ENCODE data around the gene HOXD9. TPM values are rescaled to one million over a fixed set of nuclear protein-coding genes. Genes with fewer than 3 reads are reported as not detected.

Gene HOXD9
- total RNA-seq, 4 donors from 2014 or later = 2.7 to 13.3 (median 7.5) TPM

- WGBS, 2 donors (ENCODE audit: low coverage in 1 of 2) = 19 to 22% methylated on average over 19 to 24 of the region's 24 CpGs
- TF ChIP-seq CTCF (IDR thresholded peaks at IDR 0.05) = peak; percentile 45 to 59 (median 53)
- TF ChIP-seq POLR2AphosphoS5 (IDR thresholded peaks at IDR 0.05) = no peak
- no peak for TF ChIP-seq EP300 (IDR thresholded peaks at IDR 0.05; ENCODE audit: low read depth)
- TF ChIP-seq POLR2A (IDR thresholded peaks at IDR 0.05) = no peak
- in situ Hi-C loops (cut with MboI; ENCODE audit: low pct_ligation_motif_present in 1 of 4, low pct_unique_long_range_greater_than_20kb in 1 of 4, low sequenced_read_pairs in 3 of 4) (loop anchor here in 3 of 4 donors (25.0 kb wide), 2 partner anchors 694 to 1019 kb away; no protein-coding TSS in a partner anchor), intact Hi-C loops (cut with DNase I; ENCODE audit: low total_unique reads) (no loop called here)
- Histone ChIP-seq H3K36me3 (no peaks in the 10 kb centered on the region), H3K4me3 (peak overlapping the region in 2 of 4 donors; percentile 12 to 16), H3K4me1 (peaks cover 0 to 24% (median 17%) of the 10 kb centered on the region in 4 donors), H3K27me3 (peaks cover 100% of the 10 kb centered on the region), H3K27ac (peak overlapping the region in 3 of 4 donors; percentile 35 to 70 (median 42)), H3K9me3 (no peaks in the 10 kb centered on the region)
- peak; percentile 68 for DNase-seq
These were observed 3.7 kb upstream of the HOXD9 start for GRCh38 chr2:176118601-176119339.

- TF ChIP-seq EP300 (IDR thresholded peaks at IDR 0.05; ENCODE audit: low read depth) = no peak
These were observed 1.9 kb upstream of the HOXD9 start for GRCh38 chr2:176120364-176121189.

GRCh38 chr2:176121190-176122051, 1.1 kb upstream of the HOXD9 start:
- intact Hi-C loops (cut with DNase I; ENCODE audit: low total_unique reads) = no loop called here
- DNase-seq = no peak
- in situ Hi-C loops (cut with MboI; ENCODE audit: low pct_ligation_motif_present in 1 of 4, low pct_unique_long_range_greater_than_20kb in 1 of 4, low sequenced_read_pairs in 3 of 4) = loop anchor here (10.0 to 25.0 kb wide), 5 partner anchors 333 to 1033 kb away; no protein-coding TSS in a partner anchor
- no peaks in the 10 kb centered on the region for H3K36me3 ChIP-seq
- H3K27me3 ChIP-seq = peaks cover 99% of the 10 kb centered on the region
- peaks cover 0 to 22% (median 16%) of the 10 kb centered on the region in 4 donors for H3K4me1 ChIP-seq
- peak overlapping the region in 3 of 4 donors; percentile 55 to 72 (median 55) for H3K4me3 ChIP-seq
- no peak for TF ChIP-seq POLR2AphosphoS5 (IDR thresholded peaks at IDR 0.05)
- no peak for TF ChIP-seq POLR2A (IDR thresholded peaks at IDR 0.05)
- TF ChIP-seq CTCF (IDR thresholded peaks at IDR 0.05) = no peak
- no peak for TF ChIP-seq EP300 (IDR thresholded peaks at IDR 0.05; ENCODE audit: low read depth)
- H3K27ac ChIP-seq = peak overlapping the region; percentile 78 to 88 (median 86)
- 31 to 54% methylated on average over 7 to 37 of the region's 53 CpGs for WGBS, 2 donors (ENCODE audit: low coverage in 1 of 2)
- H3K9me3 ChIP-seq = no peaks in the 10 kb centered on the region

More at GRCh38 chr2:176120364-176121189, 1.9 kb upstream of the HOXD9 start:
- DNase-seq = no peak
- WGBS, 2 donors (ENCODE audit: low coverage in 1 of 2) = 41 to 46% methylated on average over 6 to 13 of the region's 13 CpGs
- intact Hi-C loops (cut with DNase I; ENCODE audit: low total_unique reads) (no loop called here), in situ Hi-C loops (cut with MboI; ENCODE audit: low pct_ligation_motif_present in 1 of 4, low pct_unique_long_range_greater_than_20kb in 1 of 4, low sequenced_read_pairs in 3 of 4) (loop anchor here (10.0 to 25.0 kb wide), 5 partner anchors 334 to 1034 kb away; no protein-coding TSS in a partner anchor)
- H3K4me1 ChIP-seq = peaks cover 0 to 27% (median 18%) of the 10 kb centered on the region in 4 donors
- no peaks in the 10 kb centered on the region for H3K36me3 ChIP-seq
- H3K27me3 ChIP-seq = peaks cover 100% of the 10 kb centered on the region
- peak overlapping the region in 2 of 4 donors; percentile 84 to 88 for H3K27ac ChIP-seq
- no peak overlapping the region for H3K4me3 ChIP-seq
- no peaks in the 10 kb centered on the region for H3K9me3 ChIP-seq

- TF ChIP-seq EP300 (IDR thresholded peaks at IDR 0.05; ENCODE audit: low read depth) = no peak
- H3K36me3 ChIP-seq = no peaks in the 10 kb centered on the region
- H3K9me3 ChIP-seq = no peaks in the 10 kb centered on the region
- 9% methylated on average over 46 of the region's 47 CpGs; no CpG with 5 or more reads in 1 of the 2 donors for WGBS, 2 donors (ENCODE audit: low coverage in 1 of 2)
- peaks cover 97% of the 10 kb centered on the region for H3K27me3 ChIP-seq
- no peak for DNase-seq
- peaks cover 0 to 24% (median 16%) of the 10 kb centered on the region in 4 donors for H3K4me1 ChIP-seq
- H3K27ac ChIP-seq = peak overlapping the region; percentile 78 to 88 (median 86)
- intact Hi-C loops (cut with DNase I; ENCODE audit: low total_unique reads) (no loop called here), in situ Hi-C loops (cut with MboI; ENCODE audit: low pct_ligation_motif_present in 1 of 4, low pct_unique_long_range_greater_than_20kb in 1 of 4, low sequenced_read_pairs in 3 of 4) (loop anchor here (10.0 to 25.0 kb wide), 5 partner anchors 333 to 1033 kb away; no protein-coding TSS in a partner anchor)
- peak overlapping the region; percentile 38 to 72 (median 55) for H3K4me3 ChIP-seq
These were observed 352 bp upstream of the HOXD9 start for GRCh38 chr2:176122052-176122682.

Data from transverse colon (tissue), 4 donors.